HL-60 (cell line): ENCODE measurements around the gene EHBP1.

ENCODE experiments used
- DNase-seq, 2 experiments: peaks; one replicate each; pipeline ENCODE4 v3.0.0-alpha.2; 2010 to 2020; ENCODE audit warnings: low read depth in 1 of 2, low spot score in 1 of 2
- H3K27ac ChIP-seq: fragments of 250-450 bp; sonication (Bioruptor Pico); replicated peaks from 2 replicates; pipeline ENCODE4 v1.5.1; 2020; ENCODE audit warnings: mild to moderate bottlenecking, moderate library complexity
- H3K27me3 ChIP-seq: fragments of 250-450 bp; sonication (Bioruptor Pico); 2 replicates; pipeline ENCODE4 v1.5.1; 2021; ENCODE audit warnings: mild to moderate bottlenecking, moderate library complexity; ENCODE audit not compliant: insufficient read depth, poor library complexity, severe bottlenecking
- H3K4me3 ChIP-seq: replicated peaks from 2 replicates; pipeline ENCODE4 v1.5.1; 2011; ENCODE audit warnings: mild to moderate bottlenecking, control low read depth, low read length; ENCODE audit not compliant: insufficient read depth
- GABPA ChIP-seq: IDR thresholded peaks from 2 replicates; pipeline ENCODE4 v1.6.1; 2012; ENCODE audit warnings: low read depth
- POLR2AphosphoS5 ChIP-seq: IDR thresholded peaks from 2 replicates; pipeline ENCODE4 v1.6.1; 2012; ENCODE audit warnings: low read depth
- REST ChIP-seq: IDR thresholded peaks from 2 replicates; pipeline ENCODE4 v1.6.1; 2012; ENCODE audit warnings: low read depth; ENCODE audit not compliant: insufficient replicate concordance
- SPI1 ChIP-seq: IDR thresholded peaks from 2 replicates; pipeline ENCODE4 v1.6.1; 2012; ENCODE audit warnings: low read depth, mild to moderate bottlenecking, borderline replicate concordance
- TF ChIP-seq, protein P1 (sequence below): IDR thresholded peaks from one replicate; pipeline ENCODE4 v1.5.1; 2011; ENCODE audit warnings: low read length, control low read depth, inconsistent platforms; ENCODE audit not compliant: insufficient read depth

EHBP1 gene

GRCh38 chr2:62858231-62858832 lies 152.8 kb downstream of the EHBP1 start:
- Histone ChIP-seq H3K4me3 (no peak overlapping the region), H3K27ac (no peak overlapping the region), H3K27me3 (no peaks in the 10 kb centered on the region)
- DNase-seq: no peak
- TF ChIP-seq, protein P1, sequence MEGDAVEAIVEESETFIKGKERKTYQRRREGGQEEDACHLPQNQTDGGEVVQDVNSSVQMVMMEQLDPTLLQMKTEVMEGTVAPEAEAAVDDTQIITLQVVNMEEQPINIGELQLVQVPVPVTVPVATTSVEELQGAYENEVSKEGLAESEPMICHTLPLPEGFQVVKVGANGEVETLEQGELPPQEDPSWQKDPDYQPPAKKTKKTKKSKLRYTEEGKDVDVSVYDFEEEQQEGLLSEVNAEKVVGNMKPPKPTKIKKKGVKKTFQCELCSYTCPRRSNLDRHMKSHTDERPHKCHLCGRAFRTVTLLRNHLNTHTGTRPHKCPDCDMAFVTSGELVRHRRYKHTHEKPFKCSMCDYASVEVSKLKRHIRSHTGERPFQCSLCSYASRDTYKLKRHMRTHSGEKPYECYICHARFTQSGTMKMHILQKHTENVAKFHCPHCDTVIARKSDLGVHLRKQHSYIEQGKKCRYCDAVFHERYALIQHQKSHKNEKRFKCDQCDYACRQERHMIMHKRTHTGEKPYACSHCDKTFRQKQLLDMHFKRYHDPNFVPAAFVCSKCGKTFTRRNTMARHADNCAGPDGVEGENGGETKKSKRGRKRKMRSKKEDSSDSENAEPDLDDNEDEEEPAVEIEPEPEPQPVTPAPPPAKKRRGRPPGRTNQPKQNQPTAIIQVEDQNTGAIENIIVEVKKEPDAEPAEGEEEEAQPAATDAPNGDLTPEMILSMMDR: no peak
- TF ChIP-seq REST (no peak), GABPA (no peak), POLR2AphosphoS5 (no peak), SPI1 (no peak)

DNA sequence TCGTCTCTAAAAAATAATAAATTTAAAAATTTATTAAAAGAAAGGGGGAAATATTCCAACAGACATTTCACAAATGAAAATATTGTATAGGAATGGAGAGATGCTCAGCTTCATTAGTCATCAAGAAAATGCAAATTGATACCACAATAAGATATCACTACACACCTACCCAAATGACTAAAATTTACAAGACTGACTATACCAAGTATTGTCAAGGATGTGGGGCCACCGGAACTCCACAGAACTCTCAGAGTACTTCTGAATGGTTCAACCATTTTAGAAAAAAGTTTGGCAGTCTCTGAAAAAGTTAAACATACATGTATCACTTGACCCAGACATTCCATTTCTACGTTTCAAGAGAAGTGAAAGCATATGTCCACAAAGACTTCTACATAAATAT lies 163.4 kb downstream of the EHBP1 start:
- DNase-seq: no peak
- TF ChIP-seq GABPA (no peak), POLR2AphosphoS5 (no peak), SPI1 (no peak), REST (no peak)
- TF ChIP-seq, protein P1: no peak
- Histone ChIP-seq H3K27me3 (no peaks in the 10 kb centered on the region), H3K4me3 (no peak overlapping the region), H3K27ac (no peak overlapping the region)

GRCh38 chr2:62870966-62871365 lies 165.5 kb downstream of the EHBP1 start:
- DNase-seq: no peak
- Histone ChIP-seq H3K27ac (no peak overlapping the region), H3K27me3 (no peaks in the 10 kb centered on the region), H3K4me3 (no peak overlapping the region)
- no peak for TF ChIP-seq GABPA
- TF ChIP-seq, protein P1: no peak
- no peak for TF ChIP-seq POLR2AphosphoS5
- TF ChIP-seq SPI1: no peak
- no peak for TF ChIP-seq REST
